Trophoblast cell (in vitro differentiated cells and primary cell): ENCODE measurements around the gene CACNG1.
"Not testable (repeated sequence)": the region's sequence is repeated elsewhere in the genome, so short reads cannot be mapped to it uniquely, and the experiment has no call there.

Source experiments
- DNase-seq, 2 donors: peaks; one replicate each; pipeline ENCODE4 v3.0.0-alpha.2; 2016
- H2AFZ ChIP-seq: 2 replicates; pipeline ENCODE4 v1.6.1; 2013; ENCODE audit warnings: low read length, moderate library complexity, mild to moderate bottlenecking; ENCODE audit not compliant: insufficient read depth, poor library complexity
- H2AK5ac ChIP-seq: 2 replicates; pipeline ENCODE4 v1.6.1; 2013; ENCODE audit warnings: mild to moderate bottlenecking, low read length
- H2BK120ac ChIP-seq: 2 replicates; pipeline ENCODE4 v1.6.1; 2013; ENCODE audit warnings: low read length, mild to moderate bottlenecking, moderate library complexity; ENCODE audit not compliant: insufficient read depth, poor library complexity
- H2BK12ac ChIP-seq: 2 replicates; pipeline ENCODE4 v1.6.1; 2013; ENCODE audit warnings: mild to moderate bottlenecking, low read length, moderate library complexity
- H2BK5ac ChIP-seq: 2 replicates; pipeline ENCODE4 v1.6.1; 2013; ENCODE audit warnings: low read length, low read depth, moderate library complexity, mild to moderate bottlenecking; ENCODE audit not compliant: poor library complexity
- H3K14ac ChIP-seq: 2 replicates; pipeline ENCODE4 v1.6.1; 2013; ENCODE audit warnings: mild to moderate bottlenecking, low read length
- H3K18ac ChIP-seq: 2 replicates; pipeline ENCODE4 v1.6.1; 2013; ENCODE audit warnings: mild to moderate bottlenecking, low read length
- H3K23ac ChIP-seq: 2 replicates; pipeline ENCODE4 v1.6.1; 2013; ENCODE audit warnings: low read length
- H3K27ac ChIP-seq: 2 replicates; pipeline ENCODE4 v1.5.1; 2013; ENCODE audit warnings: low read depth, mild to moderate bottlenecking, inconsistent platforms, low read length, moderate library complexity
- H3K27me3 ChIP-seq: 2 replicates; pipeline ENCODE4 v1.6.1; 2013; ENCODE audit warnings: inconsistent platforms, mild to moderate bottlenecking, low read length, moderate library complexity; ENCODE audit not compliant: insufficient read depth
- H3K36me3 ChIP-seq, 2 experiments: 1 replicate in 1 of 2; 2 replicates in 1 of 2; pipeline ENCODE4 v1.6.1; 2013; ENCODE audit warnings: low read length in 2 of 2, mild to moderate bottlenecking in 2 of 2, moderate library complexity in 1 of 2; ENCODE audit not compliant: insufficient read depth in 2 of 2, control insufficient read depth in 1 of 2
- H3K4ac ChIP-seq: 2 replicates; pipeline ENCODE4 v1.6.1; 2013; ENCODE audit warnings: low read depth, mild to moderate bottlenecking, low read length, moderate library complexity
- H3K4me1 ChIP-seq, 2 experiments: 1 replicate in 1 of 2; 2 replicates in 1 of 2; pipeline ENCODE4 v1.6.1; 2013; ENCODE audit warnings: low read length in 2 of 2, mild to moderate bottlenecking in 2 of 2, moderate library complexity in 1 of 2; ENCODE audit not compliant: insufficient read depth in 2 of 2, control insufficient read depth in 1 of 2
- H3K4me2 ChIP-seq: 2 replicates; pipeline ENCODE4 v1.6.1; 2013; ENCODE audit warnings: inconsistent platforms, mild to moderate bottlenecking, low read length, moderate library complexity
- H3K4me3 ChIP-seq: 2 replicates; pipeline ENCODE4 v1.5.1; 2013; ENCODE audit warnings: mild to moderate bottlenecking, low read depth, low read length, inconsistent platforms
- H3K79me1 ChIP-seq: one replicate; pipeline ENCODE4 v1.6.1; 2013; ENCODE audit warnings: low read length
- H3K79me2 ChIP-seq: 2 replicates; pipeline ENCODE4 v1.6.1; 2013; ENCODE audit warnings: low read length, mild to moderate bottlenecking; ENCODE audit not compliant: control insufficient read depth, insufficient read depth, poor library complexity
- H3K9ac ChIP-seq: 2 replicates; pipeline ENCODE4 v1.6.1; 2013; ENCODE audit warnings: mild to moderate bottlenecking, low read length
- H3K9me3 ChIP-seq: 2 replicates; pipeline ENCODE4 v1.6.1; 2013; ENCODE audit warnings: low read depth, mild to moderate bottlenecking, control low read depth, inconsistent platforms, low read length; ENCODE audit not compliant: insufficient read depth
- H4K12ac ChIP-seq: 2 replicates; pipeline ENCODE4 v1.6.1; 2013; ENCODE audit warnings: low read depth, mild to moderate bottlenecking, low read length, moderate library complexity
- H4K8ac ChIP-seq: 2 replicates; pipeline ENCODE4 v1.6.1; 2013; ENCODE audit warnings: low read depth, mild to moderate bottlenecking, low read length, moderate library complexity
- H4K91ac ChIP-seq: one replicate; pipeline ENCODE4 v1.6.1; 2013; ENCODE audit warnings: low read depth, mild to moderate bottlenecking, low read length, moderate library complexity
- WGBS: extraction: QIAGEN DNeasy Blood & Tissue Kit; methylation state at CpG from one replicate; pipeline ENCODE4 v1.1.7; 2013; ENCODE audit warnings: missing lambda C conversion rate; ENCODE audit not compliant: insufficient read length, insufficient coverage; ENCODE audit errors: extremely low coverage; 5-methylcytosine and 5-hydroxymethylcytosine counted together

Gene CACNG1

DNA sequence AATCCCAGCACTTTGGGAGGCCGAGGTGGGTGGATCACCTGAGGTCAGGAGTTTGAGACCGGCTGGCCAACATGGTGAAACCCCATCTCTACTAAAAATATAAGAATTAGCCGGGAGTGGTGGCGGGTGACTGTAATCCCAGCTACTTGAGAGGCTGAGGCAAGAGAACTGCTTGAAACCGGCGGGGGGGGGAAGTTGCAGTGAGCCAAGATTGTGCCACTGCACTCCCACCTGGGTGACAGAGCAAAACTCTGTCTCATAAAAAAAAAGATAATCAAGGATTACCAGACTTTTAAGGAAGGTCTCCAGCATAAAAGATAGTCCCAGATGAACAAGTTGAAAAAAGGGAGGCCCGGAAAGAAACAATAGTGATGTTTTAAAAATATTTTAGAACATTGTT, 48.4 kb downstream of the CACNG1 start:
- H4K8ac ChIP-seq, H3K36me3 ChIP-seq, H3K4me1 ChIP-seq, H3K27ac ChIP-seq, H3K4me3 ChIP-seq, H3K4ac ChIP-seq, DNase-seq, H2BK120ac ChIP-seq, H2BK12ac ChIP-seq, H4K91ac ChIP-seq, H3K23ac ChIP-seq, H3K9me3 ChIP-seq, H3K9ac ChIP-seq, H3K14ac ChIP-seq, H3K79me2 ChIP-seq, H2BK5ac ChIP-seq, H3K79me1 ChIP-seq, H3K18ac ChIP-seq, H2AK5ac ChIP-seq, H4K12ac ChIP-seq, H3K4me2 ChIP-seq, H2AFZ ChIP-seq, H3K27me3 ChIP-seq: not testable (repeated sequence)
- no CpG with 5 or more reads among the region's 7 CpGs for WGBS

- H4K8ac ChIP-seq, result no peak overlapping the region
- no peak overlapping the region for H3K4me2 ChIP-seq
- no peak overlapping the region for H3K23ac ChIP-seq
- H3K4ac ChIP-seq, result no peak overlapping the region
- H3K27me3 ChIP-seq, result no peaks in the 10 kb centered on the region
- no peaks in the 10 kb centered on the region for H3K9me3 ChIP-seq
- H3K4me3 ChIP-seq, result no peak overlapping the region
- no peak overlapping the region for H3K18ac ChIP-seq
- no peak overlapping the region for H4K12ac ChIP-seq
- no peak overlapping the region for H3K14ac ChIP-seq
- no peak overlapping the region for H4K91ac ChIP-seq
- no peaks in the 10 kb centered on the region for H3K36me3 ChIP-seq
- H3K79me1 ChIP-seq, result no peaks in the 10 kb centered on the region
- no peak overlapping the region for H3K9ac ChIP-seq
- no peaks in the 10 kb centered on the region for H3K4me1 ChIP-seq
- no peak overlapping the region for H2BK120ac ChIP-seq
- DNase-seq, result no peak
- no peak overlapping the region for H2AK5ac ChIP-seq
- no peak overlapping the region for H3K27ac ChIP-seq
- no CpG with 5 or more reads among the region's 2 CpGs for WGBS
- H2BK5ac ChIP-seq, result no peak overlapping the region
- H3K79me2 ChIP-seq, result no peaks in the 10 kb centered on the region
- H2AFZ ChIP-seq, result no peak overlapping the region
- H2BK12ac ChIP-seq, result no peak overlapping the region
Measured at GRCh38 chr17:67093348-67093747, 49.0 kb downstream of the CACNG1 start.

- not testable (repeated sequence) for H3K4ac ChIP-seq, H3K4me3 ChIP-seq, H3K23ac ChIP-seq, H3K4me2 ChIP-seq, H2BK120ac ChIP-seq, H3K27me3 ChIP-seq, H3K27ac ChIP-seq, H3K9me3 ChIP-seq, H3K14ac ChIP-seq, H2AK5ac ChIP-seq, H4K12ac ChIP-seq, H3K18ac ChIP-seq, H3K4me1 ChIP-seq, H3K79me2 ChIP-seq, H2BK12ac ChIP-seq, H4K8ac ChIP-seq, H4K91ac ChIP-seq, H2BK5ac ChIP-seq, H3K9ac ChIP-seq, H3K36me3 ChIP-seq, H3K79me1 ChIP-seq, H2AFZ ChIP-seq
- WGBS, result no CpG with 5 or more reads among the region's 1 CpG
- DNase-seq, result peak; percentile 81 to 89
Measured at GRCh38 chr17:67095291-67095690, 50.9 kb downstream of the CACNG1 start.

- H3K14ac ChIP-seq, result no peak overlapping the region
- no peaks in the 10 kb centered on the region for H3K9me3 ChIP-seq
- DNase-seq, result peak in 1 of 2 donors; percentile 33
- no CpG with 5 or more reads among the region's 1 CpG for WGBS
- no peak overlapping the region for H2BK120ac ChIP-seq
- H3K18ac ChIP-seq, result no peak overlapping the region
- H3K36me3 ChIP-seq, result no peaks in the 10 kb centered on the region
- no peak overlapping the region for H2AFZ ChIP-seq
- no peak overlapping the region for H4K12ac ChIP-seq
- no peak overlapping the region for H3K4me3 ChIP-seq
- no peak overlapping the region for H2BK12ac ChIP-seq
- H3K79me2 ChIP-seq, result no peaks in the 10 kb centered on the region
- no peak overlapping the region for H3K4ac ChIP-seq
- no peak overlapping the region for H4K91ac ChIP-seq
- H3K27ac ChIP-seq, result no peak overlapping the region
- no peak overlapping the region for H3K4me2 ChIP-seq
- H3K79me1 ChIP-seq, result no peaks in the 10 kb centered on the region
- no peaks in the 10 kb centered on the region for H3K27me3 ChIP-seq
- H3K23ac ChIP-seq, result no peak overlapping the region
- H2AK5ac ChIP-seq, result no peak overlapping the region
- H4K8ac ChIP-seq, result no peak overlapping the region
- H3K9ac ChIP-seq, result no peak overlapping the region
- no peaks in the 10 kb centered on the region for H3K4me1 ChIP-seq
- H2BK5ac ChIP-seq, result no peak overlapping the region
Measured at GRCh38 chr17:67095803-67096202, 51.4 kb downstream of the CACNG1 start.
